ENCODE results near the gene ABLIM3.

Gene ABLIM3

GRCh38 chr5:149211566-149211965 lies 70.3 kb downstream of the ABLIM3 start:
- no peak overlapping the region for H3K27ac ChIP-seq (replicated peaks)
- peaks cover 3% of the 10 kb centered on the region for H3K27me3 ChIP-seq (ENCODE audit: insufficient read depth, poor library complexity, severe bottlenecking)
- H3K4me3 ChIP-seq (replicated peaks; ENCODE audit: insufficient read depth, low read length): no peak overlapping the region
- DNase-seq (ENCODE audit: low read depth in 1 of 2, low spot score in 1 of 2): no peak
- no peak for TF ChIP-seq REST (IDR thresholded peaks at IDR 0.05; ENCODE audit: insufficient replicate concordance, low read depth)
- TF ChIP-seq SPI1 (IDR thresholded peaks at IDR 0.05; ENCODE audit: borderline replicate concordance, low read depth): no peak
- TF ChIP-seq, protein P1, sequence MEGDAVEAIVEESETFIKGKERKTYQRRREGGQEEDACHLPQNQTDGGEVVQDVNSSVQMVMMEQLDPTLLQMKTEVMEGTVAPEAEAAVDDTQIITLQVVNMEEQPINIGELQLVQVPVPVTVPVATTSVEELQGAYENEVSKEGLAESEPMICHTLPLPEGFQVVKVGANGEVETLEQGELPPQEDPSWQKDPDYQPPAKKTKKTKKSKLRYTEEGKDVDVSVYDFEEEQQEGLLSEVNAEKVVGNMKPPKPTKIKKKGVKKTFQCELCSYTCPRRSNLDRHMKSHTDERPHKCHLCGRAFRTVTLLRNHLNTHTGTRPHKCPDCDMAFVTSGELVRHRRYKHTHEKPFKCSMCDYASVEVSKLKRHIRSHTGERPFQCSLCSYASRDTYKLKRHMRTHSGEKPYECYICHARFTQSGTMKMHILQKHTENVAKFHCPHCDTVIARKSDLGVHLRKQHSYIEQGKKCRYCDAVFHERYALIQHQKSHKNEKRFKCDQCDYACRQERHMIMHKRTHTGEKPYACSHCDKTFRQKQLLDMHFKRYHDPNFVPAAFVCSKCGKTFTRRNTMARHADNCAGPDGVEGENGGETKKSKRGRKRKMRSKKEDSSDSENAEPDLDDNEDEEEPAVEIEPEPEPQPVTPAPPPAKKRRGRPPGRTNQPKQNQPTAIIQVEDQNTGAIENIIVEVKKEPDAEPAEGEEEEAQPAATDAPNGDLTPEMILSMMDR (IDR thresholded peaks at IDR 0.05; ENCODE audit: insufficient read depth, low read length): no peak
- no peak for TF ChIP-seq POLR2AphosphoS5 (IDR thresholded peaks at IDR 0.05; ENCODE audit: low read depth)
- TF ChIP-seq GABPA (IDR thresholded peaks at IDR 0.05; ENCODE audit: low read depth): no peak

DNA sequence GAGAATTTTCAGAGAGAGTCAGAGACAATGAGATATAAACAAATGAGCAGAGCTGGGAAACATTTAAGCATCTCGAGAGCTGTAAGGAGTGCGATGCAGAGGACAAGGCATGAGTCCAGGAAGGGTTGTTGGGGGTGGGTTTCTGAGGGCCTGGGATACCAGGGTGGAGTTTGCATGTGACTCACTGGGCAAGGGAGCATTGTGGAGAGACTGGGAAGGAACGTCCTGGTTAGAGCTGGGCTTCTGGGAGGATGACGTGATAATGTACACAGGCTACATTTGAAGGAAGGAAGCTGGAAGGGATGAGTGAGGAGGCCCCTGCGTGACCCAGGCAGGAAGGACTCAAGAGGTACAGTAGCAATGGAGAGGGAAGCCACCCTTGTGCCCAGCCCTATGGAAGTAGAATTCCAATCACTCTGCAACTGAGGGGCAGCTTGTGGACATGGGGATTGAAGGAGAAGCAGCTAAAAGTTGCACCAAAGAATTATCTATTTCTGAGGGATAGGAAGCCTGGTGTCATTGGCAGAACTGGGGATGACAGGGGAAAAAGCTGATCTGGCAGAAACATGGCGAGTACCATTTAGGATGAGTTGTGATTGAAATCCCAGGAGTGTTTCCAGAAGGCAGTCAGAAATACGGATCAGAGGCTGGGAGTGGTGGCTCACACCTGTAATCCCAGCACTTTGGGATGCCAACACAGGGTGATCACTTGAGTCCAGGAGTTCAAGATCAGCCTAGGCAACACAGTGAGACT lies 71.1 kb downstream of the ABLIM3 start:
- Histone ChIP-seq H3K27me3 (ENCODE audit: insufficient read depth, poor library complexity, severe bottlenecking) (peaks cover 3% of the 10 kb centered on the region), H3K27ac (replicated peaks) (no peak overlapping the region), H3K4me3 (replicated peaks; ENCODE audit: insufficient read depth, low read length) (no peak overlapping the region)
- no peak for DNase-seq (ENCODE audit: low read depth in 1 of 2, low spot score in 1 of 2)
- TF ChIP-seq GABPA (IDR thresholded peaks at IDR 0.05; ENCODE audit: low read depth): no peak
- no peak for TF ChIP-seq POLR2AphosphoS5 (IDR thresholded peaks at IDR 0.05; ENCODE audit: low read depth)
- no peak for TF ChIP-seq REST (IDR thresholded peaks at IDR 0.05; ENCODE audit: insufficient replicate concordance, low read depth)
- no peak for TF ChIP-seq SPI1 (IDR thresholded peaks at IDR 0.05; ENCODE audit: borderline replicate concordance, low read depth)
- TF ChIP-seq, protein P1 (IDR thresholded peaks at IDR 0.05; ENCODE audit: insufficient read depth, low read length): no peak

DNA sequence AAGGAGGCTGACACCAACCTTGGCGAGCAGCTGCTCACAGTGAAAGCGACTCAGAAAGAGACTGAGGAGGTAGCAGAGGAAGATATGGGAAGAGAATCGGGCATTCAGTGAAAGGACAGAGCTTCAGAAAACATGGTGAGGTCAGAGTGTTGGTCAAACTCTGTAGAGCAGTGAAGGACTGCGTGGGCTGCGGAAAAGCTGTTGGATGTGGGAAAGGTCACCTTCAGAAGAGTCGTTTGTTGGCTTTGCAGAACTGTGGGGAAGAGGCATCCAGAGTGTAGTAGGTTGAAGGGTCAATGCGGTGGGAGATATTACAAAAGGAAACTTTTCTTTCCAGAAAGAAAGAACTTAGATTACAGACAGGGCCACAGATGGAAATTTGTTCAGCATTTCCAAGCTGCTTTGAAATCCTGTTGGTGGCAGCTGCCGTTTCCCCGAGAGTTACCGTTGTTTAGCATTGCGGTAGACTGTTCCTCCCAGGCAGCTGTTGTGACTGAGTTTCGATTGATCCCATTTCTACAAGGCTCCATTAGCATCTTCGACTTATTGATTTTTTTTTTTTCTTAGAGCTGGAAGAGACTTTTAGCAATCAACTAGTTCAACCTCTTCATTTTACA lies 72.1 kb downstream of the ABLIM3 start:
- no peak for DNase-seq (ENCODE audit: low read depth in 1 of 2, low spot score in 1 of 2)
- Histone ChIP-seq H3K4me3 (replicated peaks; ENCODE audit: insufficient read depth, low read length) (no peak overlapping the region), H3K27me3 (ENCODE audit: insufficient read depth, poor library complexity, severe bottlenecking) (peaks cover 3% of the 10 kb centered on the region), H3K27ac (replicated peaks) (no peak overlapping the region)
- TF ChIP-seq GABPA (IDR thresholded peaks at IDR 0.05; ENCODE audit: low read depth) (no peak), SPI1 (IDR thresholded peaks at IDR 0.05; ENCODE audit: borderline replicate concordance, low read depth) (no peak), REST (IDR thresholded peaks at IDR 0.05; ENCODE audit: insufficient replicate concordance, low read depth) (no peak), POLR2AphosphoS5 (IDR thresholded peaks at IDR 0.05; ENCODE audit: low read depth) (no peak)
- TF ChIP-seq, protein P1 (IDR thresholded peaks at IDR 0.05; ENCODE audit: insufficient read depth, low read length): no peak
